SK-N-SH treated with all-trans-retinoic acid at 6 μM for 48 hours (cell line): ENCODE results near the gene CXCL8.

Experiments
- ATAC-seq: fragments of 200-7000 bp; cut with Tn5 transposase; 3 replicates; pipeline ENCODE4 v1.9.1; 2020; ENCODE audit warnings: mild to moderate bottlenecking, moderate library complexity
- ARNTL ChIP-seq: fragments of 450-650 bp; formaldehyde crosslinking; IDR thresholded peaks from 2 replicates; pipeline ENCODE4 v1.5.0; 2020; ENCODE audit warnings: low read depth, mild to moderate bottlenecking, moderate library complexity, borderline replicate concordance
- BACH2 ChIP-seq: fragments of 250-450 bp; sonication (Bioruptor Pico); IDR thresholded peaks from 2 replicates; pipeline ENCODE4 v1.9.0; 2021; ENCODE audit warnings: mild to moderate bottlenecking, borderline replicate concordance
- CSDC2 ChIP-seq: fragments of 250-450 bp; sonication (Bioruptor Pico); IDR thresholded peaks from 2 replicates; pipeline ENCODE4 v1.5.0; 2020; ENCODE audit warnings: mild to moderate bottlenecking, moderate library complexity
- ESRRG ChIP-seq: fragments of 250-450 bp; sonication (Bioruptor Pico); IDR thresholded peaks from 2 replicates; pipeline ENCODE4 v1.6.1; 2021; ENCODE audit warnings: mild to moderate bottlenecking
- ISL1 ChIP-seq: fragments of 250-450 bp; sonication (Bioruptor Pico); IDR thresholded peaks from 2 replicates; pipeline ENCODE4 v2.1.2; 2022; ENCODE audit warnings: mild to moderate bottlenecking, moderate library complexity
- OSR1 ChIP-seq: fragments of 250-450 bp; sonication (Bioruptor Pico); IDR thresholded peaks from 2 replicates; pipeline ENCODE4 v1.8.0; 2022; ENCODE audit warnings: moderate library complexity, mild to moderate bottlenecking, inconsistent platforms
- POU6F1 ChIP-seq: fragments of 250-450 bp; sonication (Bioruptor Pico); IDR thresholded peaks from 2 replicates; pipeline ENCODE4 v1.8.0; 2021; ENCODE audit warnings: low read depth, mild to moderate bottlenecking, moderate library complexity, borderline replicate concordance
- RARB ChIP-seq: fragments of 250-450 bp; sonication (Bioruptor Pico); IDR thresholded peaks from 2 replicates; pipeline ENCODE4 v1.8.0; 2021; ENCODE audit warnings: mild to moderate bottlenecking, moderate library complexity
- SNAI2 ChIP-seq: fragments of 250-450 bp; sonication (Bioruptor Pico); IDR thresholded peaks from 2 replicates; pipeline ENCODE4 v1.5.0; 2020; ENCODE audit warnings: mild to moderate bottlenecking, moderate library complexity
- TCF4 ChIP-seq: fragments of 250-450 bp; sonication (Bioruptor Pico); IDR thresholded peaks from 2 replicates; pipeline ENCODE4 v1.8.0; 2021; ENCODE audit warnings: mild to moderate bottlenecking, moderate library complexity, borderline replicate concordance
- TOX ChIP-seq: fragments of 250-450 bp; sonication (Bioruptor Pico); IDR thresholded peaks from 2 replicates; pipeline ENCODE4 v1.8.0; 2021; ENCODE audit warnings: mild to moderate bottlenecking, moderate library complexity, borderline replicate concordance
- ZC3H10 ChIP-seq: fragments of 250-450 bp; sonication (Bioruptor Pico); IDR thresholded peaks from 2 replicates; pipeline ENCODE4 v1.5.1; 2021; ENCODE audit warnings: mild to moderate bottlenecking, moderate library complexity
- ZFP3 ChIP-seq: fragments of 250-450 bp; sonication (Bioruptor Pico); IDR thresholded peaks from 2 replicates; pipeline ENCODE4 v1.5.0; 2020; ENCODE audit warnings: mild to moderate bottlenecking, moderate library complexity
- ZFP30 ChIP-seq: fragments of 450-650 bp; formaldehyde crosslinking; IDR thresholded peaks from 2 replicates; pipeline ENCODE4 v1.5.0; 2022; ENCODE audit warnings: mild to moderate bottlenecking, moderate library complexity
- ZNF70 ChIP-seq: fragments of 450-650 bp; formaldehyde crosslinking; IDR thresholded peaks from 2 replicates; pipeline ENCODE4 v1.5.0; 2020; ENCODE audit warnings: mild to moderate bottlenecking, moderate library complexity
- ZNF8 ChIP-seq: fragments of 450-650 bp; formaldehyde crosslinking; IDR thresholded peaks from 2 replicates; pipeline ENCODE4 v1.5.0; 2020; ENCODE audit warnings: mild to moderate bottlenecking, moderate library complexity
- TF ChIP-seq, protein P1 (sequence below): fragments of 250-450 bp; sonication (Bioruptor Pico); IDR thresholded peaks from 2 replicates; pipeline ENCODE4 v1.8.0; 2020; ENCODE audit warnings: mild to moderate bottlenecking, moderate library complexity, borderline replicate concordance
- TF ChIP-seq, protein P2 (sequence below): fragments of 250-450 bp; sonication (Bioruptor Pico); IDR thresholded peaks from 2 replicates; pipeline ENCODE4 v1.5.0; 2020; ENCODE audit warnings: mild to moderate bottlenecking, moderate library complexity

Gene CXCL8

GRCh38 chr4:73723928-73724327 is 16.4 kb upstream of the CXCL8 start (continued):
- TF ChIP-seq RARB (CRISPR knock-in tag), result no peak
- no peak for TF ChIP-seq ISL1 (CRISPR knock-in tag)
- TF ChIP-seq, all 23 proteins: peak for 0

DNA sequence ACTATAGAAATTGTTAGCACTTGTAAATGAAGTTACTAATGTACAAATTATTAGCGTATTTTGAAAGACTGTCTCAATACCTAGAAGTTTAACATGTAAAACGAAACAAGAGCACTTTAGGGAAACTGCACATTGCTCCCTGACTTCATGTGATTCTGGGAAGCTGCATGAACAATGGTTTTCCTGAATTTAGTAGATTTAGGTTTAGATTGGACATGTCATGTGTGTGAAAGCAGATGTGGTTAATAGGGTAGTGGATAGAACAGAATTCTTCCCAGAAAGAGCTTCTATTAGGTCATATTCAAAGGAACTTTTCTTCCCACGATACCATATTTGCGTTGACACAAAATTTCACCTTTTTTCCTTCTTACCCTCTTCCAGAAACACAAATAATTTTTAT is 14.9 kb upstream of the CXCL8 start:
- no peak for ATAC-seq
- TF ChIP-seq BACH2 (CRISPR knock-in tag), result no peak
- TF ChIP-seq ZFP3, result 0 out of 2 replicates have a peak, but pooled peaks have one; percentile 53
- TF ChIP-seq, all 23 proteins: peak for 1

GRCh38 chr4:73725985-73726384 is 14.4 kb upstream of the CXCL8 start:
- TF ChIP-seq ZC3H10 (CRISPR knock-in tag) (0 out of 2 replicates have a peak, but pooled peaks have one; percentile 6), ZNF70 (CRISPR knock-in tag) (no peak)
- TF ChIP-seq, all 23 proteins: peak for 1
- peak; percentile 87 for ATAC-seq

DNA sequence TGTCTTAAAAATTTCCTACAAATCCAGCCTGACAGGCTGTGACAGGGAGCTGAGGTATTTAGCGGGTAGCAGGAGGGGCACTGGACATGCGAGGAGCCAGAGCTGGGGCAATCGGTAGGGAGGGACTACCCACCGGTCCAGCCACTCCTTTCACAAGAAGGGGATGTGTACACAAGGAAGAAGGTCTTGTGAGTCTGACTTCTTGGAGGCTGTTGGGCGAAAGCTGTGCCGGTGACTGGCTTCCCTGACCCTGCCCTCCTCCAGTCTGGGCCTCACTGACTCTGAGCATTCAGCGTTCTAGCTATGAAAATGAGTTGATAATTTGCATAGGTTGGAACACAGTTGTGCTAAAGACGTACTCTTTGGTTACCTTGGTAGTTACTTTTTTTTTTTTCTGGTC is 12.7 kb upstream of the CXCL8 start:
- ATAC-seq, result no peak
- TF ChIP-seq ZNF70 (CRISPR knock-in tag), result no peak
- TF ChIP-seq ISL1 (CRISPR knock-in tag), result no peak
- TF ChIP-seq POU6F1, result no peak
- TF ChIP-seq, protein P1, sequence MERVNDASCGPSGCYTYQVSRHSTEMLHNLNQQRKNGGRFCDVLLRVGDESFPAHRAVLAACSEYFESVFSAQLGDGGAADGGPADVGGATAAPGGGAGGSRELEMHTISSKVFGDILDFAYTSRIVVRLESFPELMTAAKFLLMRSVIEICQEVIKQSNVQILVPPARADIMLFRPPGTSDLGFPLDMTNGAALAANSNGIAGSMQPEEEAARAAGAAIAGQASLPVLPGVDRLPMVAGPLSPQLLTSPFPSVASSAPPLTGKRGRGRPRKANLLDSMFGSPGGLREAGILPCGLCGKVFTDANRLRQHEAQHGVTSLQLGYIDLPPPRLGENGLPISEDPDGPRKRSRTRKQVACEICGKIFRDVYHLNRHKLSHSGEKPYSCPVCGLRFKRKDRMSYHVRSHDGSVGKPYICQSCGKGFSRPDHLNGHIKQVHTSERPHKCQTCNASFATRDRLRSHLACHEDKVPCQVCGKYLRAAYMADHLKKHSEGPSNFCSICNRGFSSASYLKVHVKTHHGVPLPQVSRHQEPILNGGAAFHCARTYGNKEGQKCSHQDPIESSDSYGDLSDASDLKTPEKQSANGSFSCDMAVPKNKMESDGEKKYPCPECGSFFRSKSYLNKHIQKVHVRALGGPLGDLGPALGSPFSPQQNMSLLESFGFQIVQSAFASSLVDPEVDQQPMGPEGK, result no peak
- no peak for TF ChIP-seq ZC3H10 (CRISPR knock-in tag)
- TF ChIP-seq TOX (CRISPR knock-in tag), result no peak
- TF ChIP-seq ZNF8, result no peak
- no peak for TF ChIP-seq ARNTL (CRISPR knock-in tag)
- no peak for TF ChIP-seq SNAI2 (CRISPR knock-in tag)
- TF ChIP-seq OSR1 (CRISPR knock-in tag), result no peak
- TF ChIP-seq BACH2 (CRISPR knock-in tag), result no peak
- TF ChIP-seq TCF4 (CRISPR knock-in tag), result no peak
- TF ChIP-seq ESRRG (CRISPR knock-in tag), result no peak
- TF ChIP-seq ZFP30, result no peak
- no peak for TF ChIP-seq CSDC2 (CRISPR knock-in tag)
- TF ChIP-seq, protein P2, sequence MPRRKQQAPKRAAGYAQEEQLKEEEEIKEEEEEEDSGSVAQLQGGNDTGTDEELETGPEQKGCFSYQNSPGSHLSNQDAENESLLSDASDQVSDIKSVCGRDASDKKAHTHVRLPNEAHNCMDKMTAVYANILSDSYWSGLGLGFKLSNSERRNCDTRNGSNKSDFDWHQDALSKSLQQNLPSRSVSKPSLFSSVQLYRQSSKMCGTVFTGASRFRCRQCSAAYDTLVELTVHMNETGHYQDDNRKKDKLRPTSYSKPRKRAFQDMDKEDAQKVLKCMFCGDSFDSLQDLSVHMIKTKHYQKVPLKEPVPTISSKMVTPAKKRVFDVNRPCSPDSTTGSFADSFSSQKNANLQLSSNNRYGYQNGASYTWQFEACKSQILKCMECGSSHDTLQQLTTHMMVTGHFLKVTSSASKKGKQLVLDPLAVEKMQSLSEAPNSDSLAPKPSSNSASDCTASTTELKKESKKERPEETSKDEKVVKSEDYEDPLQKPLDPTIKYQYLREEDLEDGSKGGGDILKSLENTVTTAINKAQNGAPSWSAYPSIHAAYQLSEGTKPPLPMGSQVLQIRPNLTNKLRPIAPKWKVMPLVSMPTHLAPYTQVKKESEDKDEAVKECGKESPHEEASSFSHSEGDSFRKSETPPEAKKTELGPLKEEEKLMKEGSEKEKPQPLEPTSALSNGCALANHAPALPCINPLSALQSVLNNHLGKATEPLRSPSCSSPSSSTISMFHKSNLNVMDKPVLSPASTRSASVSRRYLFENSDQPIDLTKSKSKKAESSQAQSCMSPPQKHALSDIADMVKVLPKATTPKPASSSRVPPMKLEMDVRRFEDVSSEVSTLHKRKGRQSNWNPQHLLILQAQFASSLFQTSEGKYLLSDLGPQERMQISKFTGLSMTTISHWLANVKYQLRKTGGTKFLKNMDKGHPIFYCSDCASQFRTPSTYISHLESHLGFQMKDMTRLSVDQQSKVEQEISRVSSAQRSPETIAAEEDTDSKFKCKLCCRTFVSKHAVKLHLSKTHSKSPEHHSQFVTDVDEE (CRISPR knock-in tag), result no peak
- no peak for TF ChIP-seq RARB (CRISPR knock-in tag)

DNA sequence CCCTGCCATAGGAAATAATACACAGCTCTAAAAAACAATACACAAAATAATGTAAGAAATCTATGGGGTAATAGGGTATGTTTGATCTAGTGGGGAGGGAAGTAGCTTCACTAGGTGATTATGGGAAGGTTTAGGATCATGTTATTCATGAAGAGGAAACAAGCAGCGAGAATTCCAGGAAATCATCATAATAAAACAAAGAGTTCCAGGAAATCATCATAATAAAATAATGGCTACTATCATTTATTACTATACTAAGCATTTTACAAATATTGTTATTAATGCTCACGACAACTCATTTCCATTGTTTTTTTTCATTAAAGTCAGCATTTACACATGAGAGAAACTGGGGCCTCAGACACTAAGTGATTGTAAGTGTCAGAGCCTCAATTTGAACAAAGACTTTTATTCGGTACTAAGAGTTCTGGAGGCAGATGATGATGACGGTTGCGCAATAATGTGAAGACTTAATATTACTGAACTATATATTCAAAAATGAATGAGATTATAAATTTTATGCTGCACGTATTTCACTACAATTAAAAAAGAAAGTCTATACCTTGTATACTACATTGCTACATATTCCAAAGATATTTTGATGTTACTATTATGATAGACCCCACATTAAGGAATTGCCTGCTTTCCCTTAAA is 12.2 kb upstream of the CXCL8 start:
- TF ChIP-seq ARNTL (CRISPR knock-in tag), result no peak
- no peak for TF ChIP-seq OSR1 (CRISPR knock-in tag)
- TF ChIP-seq TOX (CRISPR knock-in tag), result no peak
- TF ChIP-seq SNAI2 (CRISPR knock-in tag), result no peak
- no peak for ATAC-seq

DNA sequence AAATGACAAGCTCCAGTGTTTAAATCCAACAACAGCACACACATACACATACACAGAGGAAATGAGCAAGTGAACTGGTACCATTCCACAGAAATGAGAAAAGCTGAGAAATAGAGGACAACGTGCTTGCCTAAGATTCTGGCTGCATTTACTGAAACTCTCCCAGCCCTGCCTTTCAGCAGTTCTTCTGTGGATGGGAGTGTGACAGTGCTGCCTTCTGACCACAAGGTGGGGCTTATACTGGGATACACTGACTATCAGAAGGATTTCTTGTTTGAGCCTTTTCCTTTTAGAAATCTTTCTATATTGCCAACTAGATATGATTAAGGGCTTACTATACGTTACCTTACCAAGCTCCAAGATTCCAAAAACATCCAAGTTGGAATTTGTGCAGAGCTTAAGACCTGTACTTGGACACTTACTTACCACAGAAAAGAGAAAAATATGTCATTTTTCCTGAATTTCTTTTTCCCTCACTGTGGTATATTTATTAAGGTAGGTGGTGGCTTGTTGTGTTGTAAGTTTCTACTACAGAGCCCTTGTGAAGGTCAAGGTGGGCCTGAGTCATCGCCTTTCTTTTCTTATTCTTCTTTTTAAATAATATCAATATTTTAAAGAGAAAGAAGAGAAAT is 10.7 kb upstream of the CXCL8 start:
- peak; percentile 90 for ATAC-seq
- TF ChIP-seq ZC3H10 (CRISPR knock-in tag) (no peak), POU6F1 (no peak), TOX (CRISPR knock-in tag) (no peak), RARB (CRISPR knock-in tag) (no peak)
- TF ChIP-seq, protein P2 (CRISPR knock-in tag), result no peak
- TF ChIP-seq, all 23 proteins: peak for 0
